Activated naive CD4-positive, alpha-beta T cell treated with Interleukin-2 at 50 U/mL for 16 hours (primary cell): Measurements from ENCODE around the gene SLC2A14.
"Not testable (repeated sequence)": the region's sequence is repeated elsewhere in the genome, so short reads cannot be mapped to it uniquely, and the experiment has no call there.

ENCODE experiments used
- DNase-seq: peaks from one replicate; pipeline ENCODE4 v3.0.0-alpha.2; 2020

SLC2A14 gene

DNA sequence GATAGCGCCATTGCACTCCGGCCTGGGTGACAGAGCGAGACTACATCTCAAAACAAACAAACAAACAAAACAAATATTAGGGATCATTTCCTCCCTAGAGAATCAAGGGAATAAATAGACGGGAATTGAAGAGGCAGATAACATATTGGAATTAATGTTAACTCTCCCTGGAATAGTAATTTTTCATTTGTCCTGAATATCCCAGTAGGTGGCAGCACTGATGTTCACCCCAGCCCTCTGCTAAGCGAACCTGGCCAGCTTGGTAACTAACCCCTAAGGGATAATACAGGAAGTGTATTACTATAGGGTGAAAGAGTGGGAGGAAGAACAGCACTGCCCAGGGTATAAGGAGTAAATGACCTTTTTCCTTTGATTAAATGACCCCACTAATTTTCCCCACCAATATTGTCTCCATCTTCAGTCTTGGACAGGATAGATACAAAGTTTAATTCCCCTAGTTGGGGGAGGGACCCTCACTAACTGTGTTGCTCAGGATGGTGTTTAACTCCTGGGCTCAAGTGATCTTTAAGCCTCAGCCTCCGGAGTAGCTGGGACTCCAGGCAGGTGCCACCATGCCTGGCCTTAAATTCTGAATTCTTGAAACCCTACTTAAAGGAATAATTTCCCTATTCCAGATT lies 40.5 kb downstream of the SLC2A14 start:
- DNase-seq = peak; percentile 7

DNA sequence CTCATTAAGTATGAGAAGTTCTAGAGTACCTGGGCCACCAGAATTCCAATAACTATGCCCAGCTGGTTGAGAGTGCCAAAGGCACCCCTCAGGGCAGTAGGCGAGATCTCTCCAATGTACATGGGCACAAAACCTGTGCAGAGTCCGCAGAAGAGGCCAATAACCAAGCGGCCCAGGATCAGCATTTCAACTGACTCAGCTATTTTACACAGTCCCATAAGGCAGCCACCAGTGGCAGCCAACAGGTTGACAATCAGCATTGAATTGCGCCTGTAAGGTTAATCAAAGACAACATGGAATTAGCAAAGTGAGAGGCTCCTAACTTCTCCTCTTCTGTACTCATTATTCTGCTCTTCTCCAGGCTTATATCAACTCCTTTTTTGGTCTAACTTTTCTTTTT lies 43.0 kb downstream of the SLC2A14 start:
- DNase-seq = not testable (repeated sequence)

- DNase-seq = not testable (repeated sequence)
These were observed 47.0 kb downstream of the SLC2A14 start for GRCh38 chr12:7825754-7826153.

DNA sequence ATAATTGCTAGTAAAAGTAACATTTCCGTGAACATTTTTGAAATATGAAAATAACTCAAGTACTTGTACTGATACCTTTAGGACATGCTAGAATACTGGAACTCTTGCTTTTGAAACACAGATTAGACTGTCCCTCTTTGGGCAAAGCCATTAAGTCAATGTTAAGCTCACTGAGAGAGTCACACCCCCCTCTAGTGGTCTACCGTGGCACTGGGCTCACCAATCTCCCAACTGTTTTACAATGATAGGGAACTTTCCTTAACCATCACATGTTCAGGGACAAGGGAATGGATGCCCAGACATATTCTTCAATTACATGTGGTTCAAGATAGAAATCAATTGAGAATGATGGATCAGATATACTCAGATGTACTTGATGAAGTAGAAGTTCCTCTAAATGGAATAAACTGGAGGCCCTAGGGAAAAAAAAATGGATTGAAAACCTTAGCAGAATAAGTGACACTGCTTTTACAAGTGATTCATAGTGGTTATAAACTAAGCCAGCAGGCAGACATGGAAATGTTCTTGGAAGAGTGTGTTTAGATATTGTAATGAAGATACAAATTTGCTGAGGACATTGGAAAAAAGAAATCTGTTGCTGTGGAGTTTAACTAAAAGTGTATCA lies 65.7 kb downstream of the SLC2A14 start:
- peak; percentile 62 for DNase-seq

GRCh38 chr12:7806319-7806718 lies 66.4 kb downstream of the SLC2A14 start:
- not testable (repeated sequence) for DNase-seq

- DNase-seq = no peak
These were observed 71.3 kb downstream of the SLC2A14 start for GRCh38 chr12:7801460-7801859.

DNA sequence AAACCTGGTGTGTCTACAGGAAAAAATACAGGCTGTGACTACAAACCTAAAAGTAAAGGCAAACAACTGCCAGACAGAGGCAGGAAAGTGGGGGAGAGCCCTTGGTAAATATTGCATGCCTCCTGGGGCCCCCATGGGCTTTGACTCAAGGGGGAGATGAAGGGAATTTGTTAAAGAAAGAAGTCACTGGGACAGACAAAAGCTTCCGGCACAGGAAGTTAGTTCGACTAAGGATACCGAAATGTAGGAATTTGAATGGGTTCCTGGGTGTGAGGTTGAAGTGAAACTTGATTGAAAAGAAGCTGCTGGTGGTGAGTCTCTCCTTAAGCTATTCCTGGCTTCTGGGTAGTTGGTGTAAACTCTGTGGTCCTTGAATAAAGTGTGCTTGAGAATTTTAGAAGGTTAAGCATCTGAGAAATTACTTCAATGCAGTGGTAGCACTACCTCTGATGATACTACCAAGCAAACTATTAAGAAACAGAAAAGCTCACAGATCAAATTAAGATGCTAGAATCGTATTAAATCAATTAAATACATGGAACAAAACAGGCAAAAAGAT lies 73.9 kb downstream of the SLC2A14 start:
- not testable (repeated sequence) for DNase-seq

- no peak for DNase-seq
These were observed 74.9 kb downstream of the SLC2A14 start for GRCh38 chr12:7797698-7798398.

DNA sequence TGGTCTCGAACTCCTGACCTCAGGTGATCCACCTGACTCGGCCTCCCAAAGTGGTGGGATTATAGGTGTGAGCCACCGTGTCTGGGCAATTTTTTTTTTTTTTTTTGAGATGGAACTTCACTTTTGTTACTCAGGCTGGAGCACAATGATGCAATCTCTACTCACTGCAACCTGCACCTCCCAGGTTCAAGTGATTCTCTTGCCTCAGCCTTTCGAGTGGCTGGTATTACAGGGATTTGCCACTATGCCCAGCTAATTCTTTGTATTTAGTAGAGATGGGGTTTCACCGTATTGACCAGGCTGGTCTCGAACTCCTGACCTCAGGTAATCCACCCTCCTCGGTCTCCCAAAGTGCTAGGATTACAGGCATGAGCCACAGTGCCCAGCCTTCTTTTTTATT lies 75.4 kb downstream of the SLC2A14 start:
- not testable (repeated sequence) for DNase-seq

DNA sequence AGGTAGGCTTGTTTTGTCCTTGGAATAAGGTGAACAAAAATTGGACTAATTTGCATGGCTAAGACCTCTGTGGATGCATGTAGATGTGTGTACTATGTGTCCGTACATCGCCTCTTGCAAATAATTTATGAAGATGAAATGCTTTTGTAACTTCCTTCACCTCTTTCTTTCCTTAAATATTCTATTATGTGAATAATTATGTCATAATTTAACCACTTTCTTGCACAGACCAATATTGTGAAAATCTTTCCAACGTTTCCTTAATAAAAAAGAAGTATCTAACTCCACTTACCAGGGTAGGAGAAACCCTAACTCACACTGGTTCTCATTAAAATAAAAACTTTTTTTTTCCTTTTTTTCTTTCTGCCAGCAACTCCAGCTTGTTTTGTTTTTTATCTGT lies 79.5 kb downstream of the SLC2A14 start:
- no peak for DNase-seq

GRCh38 chr12:7788884-7789528 lies 83.7 kb downstream of the SLC2A14 start, which contains the start of gene NANOG:
Gene NANOG, plus strand, starts transcription at chr12:7789402. Its CDS starts 213 bp downstream, at chr12:7789615.
- DNase-seq = not testable (repeated sequence)

- DNase-seq = no peak
These were observed 84.4 kb downstream of the SLC2A14 start for GRCh38 chr12:7788294-7788660.

- DNase-seq = no peak
These were observed 85.0 kb downstream of the SLC2A14 start for GRCh38 chr12:7787574-7788293.

- DNase-seq = no peak
These were observed 88.0 kb downstream of the SLC2A14 start for GRCh38 chr12:7784701-7785100.

- DNase-seq = not testable (repeated sequence)
These were observed 89.3 kb downstream of the SLC2A14 start for GRCh38 chr12:7783433-7783832.

DNA sequence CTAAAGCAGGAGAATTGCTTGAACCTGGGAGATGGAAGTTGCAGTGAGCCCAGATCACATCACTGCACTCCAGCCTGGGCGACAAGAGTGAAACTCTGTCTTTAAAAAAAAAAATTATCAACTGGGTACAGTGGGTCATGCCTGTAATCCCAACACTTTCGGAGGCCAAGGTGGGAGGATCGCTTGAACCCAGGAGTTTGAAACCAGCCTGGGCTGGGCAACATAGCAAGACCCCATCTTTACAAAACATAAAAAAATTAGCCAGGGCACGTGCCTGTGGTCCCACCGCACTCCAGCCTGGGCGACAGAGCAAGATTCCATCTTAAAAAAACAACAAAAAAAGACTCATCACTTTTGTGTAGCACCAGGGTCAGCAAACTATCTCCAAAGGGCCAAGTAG lies 90.7 kb downstream of the SLC2A14 start:
- no peak for DNase-seq

GRCh38 chr12:7781274-7781673 lies 91.4 kb downstream of the SLC2A14 start:
- no peak for DNase-seq

- no peak for DNase-seq
These were observed 102.7 kb downstream of the SLC2A14 start for GRCh38 chr12:7769999-7770398.
